Measurements from ENCODE around the gene PPP2R1B. TPM values are rescaled to one million over a fixed set of nuclear protein-coding genes. Genes with fewer than 3 reads are reported as not detected.
A peak's percentile ranks its signal among the peaks of the same experiment; 100 is the strongest.

Gene PPP2R1B
- total and polyA plus RNA-seq, 4 donors, result 33.2 to 316 (median 52.5) TPM

DNA sequence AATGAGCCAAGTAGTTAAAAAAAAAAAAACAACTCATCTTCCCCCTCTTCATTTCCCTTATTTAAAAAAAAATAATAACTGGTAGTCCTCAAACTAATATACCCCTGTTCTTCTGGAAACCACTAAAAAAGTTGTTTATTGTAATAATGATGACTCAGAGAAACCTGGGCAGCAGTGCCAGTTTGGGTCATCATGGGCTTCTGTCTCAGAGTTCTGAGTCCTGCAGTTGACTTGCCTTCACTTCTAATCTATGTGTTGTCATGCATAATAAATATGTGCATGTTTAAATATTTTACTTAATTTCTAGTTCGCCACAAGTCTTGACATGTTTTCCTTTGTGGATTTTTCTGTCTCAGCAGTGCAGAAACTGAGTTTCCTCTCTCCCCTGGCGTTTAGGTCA, 46.8 kb downstream of the PPP2R1B start:
- H3K27me3 ChIP-seq (ENCODE audit: control insufficient read depth in 4 of 4, insufficient read depth in 4 of 4, low read length in 3 of 4), result no peaks in the 10 kb centered on the region
- no peaks in the 10 kb centered on the region for H3K9me3 ChIP-seq (ENCODE audit: control insufficient read depth in 4 of 4, low read length in 3 of 4)
- peaks cover 12 to 55% (median 54%) of the 10 kb centered on the region in 4 donors for H3K36me3 ChIP-seq (ENCODE audit: control insufficient read depth in 4 of 4, insufficient read depth in 3 of 4, low read depth in 1 of 4, low read length in 3 of 4)
- H3K4me1 ChIP-seq (ENCODE audit: control insufficient read depth in 4 of 4, insufficient read depth in 4 of 4, low read length in 3 of 4), result peaks cover 1 to 41% (median 31%) of the 10 kb centered on the region in 4 donors
- no peak for TF ChIP-seq SP1 (IDR thresholded peaks at IDR 0.05)
- no peak for TF ChIP-seq EGR1 (IDR thresholded peaks at IDR 0.05; ENCODE audit: low read depth in 2 of 2)
- no peak for TF ChIP-seq YY1 (IDR thresholded peaks at IDR 0.05)
- no peak overlapping the region for H3K4me3 ChIP-seq (ENCODE audit: low read depth in 1 of 3, low read length in 3 of 3)
- H3K9ac ChIP-seq (ENCODE audit: low read depth in 1 of 2, low read length in 2 of 2), result no peak overlapping the region
- no peak for DNase-seq (ENCODE audit: low spot score)
- WGBS, result 92% methylated on average over 2 of the region's 2 CpGs
- peak overlapping the region; percentile 59 to 77 for H3K27ac ChIP-seq (ENCODE audit: low read depth in 1 of 2, low read length in 2 of 2)

DNA sequence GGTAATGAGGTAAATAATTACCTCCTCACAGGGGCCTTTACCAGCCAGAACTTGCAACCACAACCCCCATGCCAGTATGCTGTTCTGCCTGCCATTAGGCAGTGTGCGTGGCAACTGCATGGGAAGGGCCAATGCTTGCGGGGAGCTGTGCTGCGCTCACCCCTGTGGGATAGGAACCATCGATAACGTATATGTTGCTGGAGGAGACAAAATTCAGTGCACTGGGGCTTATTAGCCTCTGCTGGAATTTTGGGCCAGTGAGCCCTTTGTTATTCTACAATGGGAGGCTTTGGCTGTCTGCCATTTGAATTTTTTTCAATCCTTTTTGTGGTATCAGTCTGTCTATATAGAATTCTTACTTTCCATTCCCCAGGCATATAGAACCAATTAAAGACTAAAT, 47.3 kb downstream of the PPP2R1B start:
- H3K36me3 ChIP-seq (ENCODE audit: control insufficient read depth in 4 of 4, insufficient read depth in 3 of 4, low read depth in 1 of 4, low read length in 3 of 4), result peaks cover 12 to 57% (median 50%) of the 10 kb centered on the region in 4 donors
- WGBS, result 97% methylated on average over 5 of the region's 5 CpGs
- DNase-seq (ENCODE audit: low spot score), result no peak

DNA sequence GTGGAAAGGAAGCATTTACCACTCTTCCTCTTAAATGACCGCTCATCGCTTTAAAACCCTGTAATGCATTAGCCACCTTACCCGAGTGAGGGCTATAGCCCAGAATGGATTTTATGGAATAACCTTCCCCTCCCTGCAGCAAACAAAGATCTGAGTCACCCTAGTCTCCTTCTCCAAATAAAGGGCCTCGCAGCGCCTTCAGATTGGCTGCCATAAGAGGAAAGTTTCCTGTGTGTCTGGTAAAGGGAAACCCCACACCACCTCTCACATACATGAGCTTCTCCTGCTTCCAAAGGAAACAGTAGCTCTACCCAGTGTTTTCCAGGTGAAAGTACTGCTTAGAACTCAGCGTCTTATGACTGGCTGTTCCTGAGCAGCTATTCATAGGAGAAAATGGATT, 47.8 kb downstream of the PPP2R1B start:
- DNase-seq (ENCODE audit: low spot score), result no peak
- no peaks in the 10 kb centered on the region for H3K9me3 ChIP-seq (ENCODE audit: control insufficient read depth in 4 of 4, low read length in 3 of 4)
- peaks cover 1 to 41% (median 31%) of the 10 kb centered on the region in 4 donors for H3K4me1 ChIP-seq (ENCODE audit: control insufficient read depth in 4 of 4, insufficient read depth in 4 of 4, low read length in 3 of 4)
- no peaks in the 10 kb centered on the region for H3K27me3 ChIP-seq (ENCODE audit: control insufficient read depth in 4 of 4, insufficient read depth in 4 of 4, low read length in 3 of 4)
- peaks cover 13 to 55% (median 49%) of the 10 kb centered on the region in 4 donors for H3K36me3 ChIP-seq (ENCODE audit: control insufficient read depth in 4 of 4, insufficient read depth in 3 of 4, low read depth in 1 of 4, low read length in 3 of 4)
- no peak overlapping the region for H3K9ac ChIP-seq (ENCODE audit: low read depth in 1 of 2, low read length in 2 of 2)
- H3K27ac ChIP-seq (ENCODE audit: low read depth in 1 of 2, low read length in 2 of 2), result peak overlapping the region in 1 of 2 donors; percentile 37
- H3K4me3 ChIP-seq (ENCODE audit: low read depth in 1 of 3, low read length in 3 of 3), result no peak overlapping the region
- WGBS, result 87% methylated on average over 6 of the region's 6 CpGs
- TF ChIP-seq, protein P1, sequence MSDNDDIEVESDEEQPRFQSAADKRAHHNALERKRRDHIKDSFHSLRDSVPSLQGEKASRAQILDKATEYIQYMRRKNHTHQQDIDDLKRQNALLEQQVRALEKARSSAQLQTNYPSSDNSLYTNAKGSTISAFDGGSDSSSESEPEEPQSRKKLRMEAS (IDR thresholded peaks at IDR 0.05), result no peak
- TF ChIP-seq, protein P2, sequence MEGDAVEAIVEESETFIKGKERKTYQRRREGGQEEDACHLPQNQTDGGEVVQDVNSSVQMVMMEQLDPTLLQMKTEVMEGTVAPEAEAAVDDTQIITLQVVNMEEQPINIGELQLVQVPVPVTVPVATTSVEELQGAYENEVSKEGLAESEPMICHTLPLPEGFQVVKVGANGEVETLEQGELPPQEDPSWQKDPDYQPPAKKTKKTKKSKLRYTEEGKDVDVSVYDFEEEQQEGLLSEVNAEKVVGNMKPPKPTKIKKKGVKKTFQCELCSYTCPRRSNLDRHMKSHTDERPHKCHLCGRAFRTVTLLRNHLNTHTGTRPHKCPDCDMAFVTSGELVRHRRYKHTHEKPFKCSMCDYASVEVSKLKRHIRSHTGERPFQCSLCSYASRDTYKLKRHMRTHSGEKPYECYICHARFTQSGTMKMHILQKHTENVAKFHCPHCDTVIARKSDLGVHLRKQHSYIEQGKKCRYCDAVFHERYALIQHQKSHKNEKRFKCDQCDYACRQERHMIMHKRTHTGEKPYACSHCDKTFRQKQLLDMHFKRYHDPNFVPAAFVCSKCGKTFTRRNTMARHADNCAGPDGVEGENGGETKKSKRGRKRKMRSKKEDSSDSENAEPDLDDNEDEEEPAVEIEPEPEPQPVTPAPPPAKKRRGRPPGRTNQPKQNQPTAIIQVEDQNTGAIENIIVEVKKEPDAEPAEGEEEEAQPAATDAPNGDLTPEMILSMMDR (IDR thresholded peaks at IDR 0.05; ENCODE audit: low read depth, low read length, missing input control), result no peak
- TF ChIP-seq FOXA1 (IDR thresholded peaks at IDR 0.05) (no peak), SP1 (IDR thresholded peaks at IDR 0.05) (no peak), RXRA (IDR thresholded peaks at IDR 0.05) (no peak), HNF4G (IDR thresholded peaks at IDR 0.05) (no peak), HNF4A (conservative IDR thresholded peaks at IDR 0.05) (no peak)
- TF ChIP-seq, protein P3, sequence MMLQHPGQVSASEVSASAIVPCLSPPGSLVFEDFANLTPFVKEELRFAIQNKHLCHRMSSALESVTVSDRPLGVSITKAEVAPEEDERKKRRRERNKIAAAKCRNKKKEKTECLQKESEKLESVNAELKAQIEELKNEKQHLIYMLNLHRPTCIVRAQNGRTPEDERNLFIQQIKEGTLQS (IDR thresholded peaks at IDR 0.05), result no peak

More for the DNA sequence above, 47.3 kb downstream of the PPP2R1B start:
- Histone ChIP-seq H3K9ac (ENCODE audit: low read depth in 1 of 2, low read length in 2 of 2) (no peak overlapping the region), H3K4me1 (ENCODE audit: control insufficient read depth in 4 of 4, insufficient read depth in 4 of 4, low read length in 3 of 4) (peaks cover 1 to 41% (median 31%) of the 10 kb centered on the region in 4 donors), H3K4me3 (ENCODE audit: low read depth in 1 of 3, low read length in 3 of 3) (no peak overlapping the region), H3K27me3 (ENCODE audit: control insufficient read depth in 4 of 4, insufficient read depth in 4 of 4, low read length in 3 of 4) (no peaks in the 10 kb centered on the region), H3K27ac (ENCODE audit: low read depth in 1 of 2, low read length in 2 of 2) (peak overlapping the region; percentile 37 to 51), H3K9me3 (ENCODE audit: control insufficient read depth in 4 of 4, low read length in 3 of 4) (no peaks in the 10 kb centered on the region)
- TF ChIP-seq, protein P4, sequence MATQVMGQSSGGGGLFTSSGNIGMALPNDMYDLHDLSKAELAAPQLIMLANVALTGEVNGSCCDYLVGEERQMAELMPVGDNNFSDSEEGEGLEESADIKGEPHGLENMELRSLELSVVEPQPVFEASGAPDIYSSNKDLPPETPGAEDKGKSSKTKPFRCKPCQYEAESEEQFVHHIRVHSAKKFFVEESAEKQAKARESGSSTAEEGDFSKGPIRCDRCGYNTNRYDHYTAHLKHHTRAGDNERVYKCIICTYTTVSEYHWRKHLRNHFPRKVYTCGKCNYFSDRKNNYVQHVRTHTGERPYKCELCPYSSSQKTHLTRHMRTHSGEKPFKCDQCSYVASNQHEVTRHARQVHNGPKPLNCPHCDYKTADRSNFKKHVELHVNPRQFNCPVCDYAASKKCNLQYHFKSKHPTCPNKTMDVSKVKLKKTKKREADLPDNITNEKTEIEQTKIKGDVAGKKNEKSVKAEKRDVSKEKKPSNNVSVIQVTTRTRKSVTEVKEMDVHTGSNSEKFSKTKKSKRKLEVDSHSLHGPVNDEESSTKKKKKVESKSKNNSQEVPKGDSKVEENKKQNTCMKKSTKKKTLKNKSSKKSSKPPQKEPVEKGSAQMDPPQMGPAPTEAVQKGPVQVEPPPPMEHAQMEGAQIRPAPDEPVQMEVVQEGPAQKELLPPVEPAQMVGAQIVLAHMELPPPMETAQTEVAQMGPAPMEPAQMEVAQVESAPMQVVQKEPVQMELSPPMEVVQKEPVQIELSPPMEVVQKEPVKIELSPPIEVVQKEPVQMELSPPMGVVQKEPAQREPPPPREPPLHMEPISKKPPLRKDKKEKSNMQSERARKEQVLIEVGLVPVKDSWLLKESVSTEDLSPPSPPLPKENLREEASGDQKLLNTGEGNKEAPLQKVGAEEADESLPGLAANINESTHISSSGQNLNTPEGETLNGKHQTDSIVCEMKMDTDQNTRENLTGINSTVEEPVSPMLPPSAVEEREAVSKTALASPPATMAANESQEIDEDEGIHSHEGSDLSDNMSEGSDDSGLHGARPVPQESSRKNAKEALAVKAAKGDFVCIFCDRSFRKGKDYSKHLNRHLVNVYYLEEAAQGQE (IDR thresholded peaks at IDR 0.05), result no peak
- no peak for TF ChIP-seq EGR1 (IDR thresholded peaks at IDR 0.05; ENCODE audit: low read depth in 2 of 2)
- TF ChIP-seq, protein P2 (IDR thresholded peaks at IDR 0.05; ENCODE audit: low read depth, low read length, missing input control), result no peak
- TF ChIP-seq GABPA (IDR thresholded peaks at IDR 0.05 in 1 of 2, conservative IDR thresholded peaks at IDR 0.05 in 1 of 2), result no peak
- no peak for TF ChIP-seq HNF4G (IDR thresholded peaks at IDR 0.05)
- TF ChIP-seq TAF1 (conservative IDR thresholded peaks at IDR 0.05), result no peak
- TF ChIP-seq, protein P1 (IDR thresholded peaks at IDR 0.05), result no peak
- no peak for TF ChIP-seq FOXA1 (IDR thresholded peaks at IDR 0.05)

Data from liver (tissue), 9 donors.